ENCODE results near the gene TNFSF18.

The TNFSF18 gene

GRCh38 chr1:173038875-173039554 is 11.7 kb downstream of the TNFSF18 start:
- DNase-seq, result peak; percentile 40

GRCh38 chr1:173024543-173024942 is 26.2 kb downstream of the TNFSF18 start:
- DNase-seq, result no peak

- DNase-seq, result no peak
These were observed 27.4 kb downstream of the TNFSF18 start for GRCh38 chr1:173023343-173023742.

GRCh38 chr1:173020138-173020750 is 30.5 kb downstream of the TNFSF18 start:
- no peak for DNase-seq

GRCh38 chr1:173017792-173018191 is 32.9 kb downstream of the TNFSF18 start:
- no peak for DNase-seq

- no peak for DNase-seq
These were observed 34.3 kb downstream of the TNFSF18 start for GRCh38 chr1:173016419-173016818.

- no peak for DNase-seq
These were observed 35.1 kb downstream of the TNFSF18 start for GRCh38 chr1:173015629-173016028.

GRCh38 chr1:173014160-173014559 is 36.6 kb downstream of the TNFSF18 start:
- no peak for DNase-seq

GRCh38 chr1:173012126-173012525 is 38.6 kb downstream of the TNFSF18 start:
- DNase-seq, result no peak

- DNase-seq, result no peak
These were observed 41.1 kb downstream of the TNFSF18 start for GRCh38 chr1:173009597-173009996.

- DNase-seq, result no peak
These were observed 45.4 kb downstream of the TNFSF18 start for GRCh38 chr1:173005196-173005864.

GRCh38 chr1:173002891-173003838 is 47.6 kb downstream of the TNFSF18 start:
- DNase-seq, result no peak

- no peak for DNase-seq
These were observed 51.4 kb downstream of the TNFSF18 start for GRCh38 chr1:172999349-172999748.

- DNase-seq, result no peak
These were observed 52.8 kb downstream of the TNFSF18 start for GRCh38 chr1:172997941-172998361.

GRCh38 chr1:172993640-172994039 is 57.1 kb downstream of the TNFSF18 start:
- DNase-seq, result no peak

- DNase-seq, result no peak
These were observed 58.9 kb downstream of the TNFSF18 start for GRCh38 chr1:172991674-172992400.

- no peak for DNase-seq
These were observed 60.0 kb downstream of the TNFSF18 start for GRCh38 chr1:172990598-172991215.
